SK-N-SH (cell line): ENCODE measurements around the gene MAP2K7. TPM values are rescaled to one million over a fixed set of nuclear protein-coding genes. Genes with fewer than 3 reads are reported as not detected.

ENCODE experiments used
- CTCF ChIA-PET: fragments of 300-600, 350-600 bp; formaldehyde crosslinking; extraction: SDS; loops from one replicate; lab custom pipeline; 2021; lab: Yijun Ruan, JAX
- POLR2A ChIA-PET: fragments of 350-600 bp; sonication (Branson Sonifier 250); formaldehyde crosslinking; extraction: SDS; loops from one replicate; lab custom pipeline; 2020; ENCODE audit warnings: antibody characterized with exemption, inconsistent platforms; lab: Yijun Ruan, JAX
- DNase-seq: peaks from one replicate; pipeline ENCODE4 v3.0.0; 2012
- H2AFZ ChIP-seq: fragments of 200-600 bp; sonication (generic); 2 replicates; pipeline ENCODE4 v1.8.1; 2016; ENCODE audit warnings: antibody characterized with exemption, mild to moderate bottlenecking, low read depth
- H3F3A ChIP-seq: fragments of 200-600 bp; sonication (generic); replicated peaks from 2 replicates; pipeline ENCODE3; 2016; ENCODE audit warnings: antibody characterized with exemption, mild to moderate bottlenecking; ENCODE audit not compliant: insufficient read depth
- H3K27ac ChIP-seq, 2 experiments: fragments of 200-500 bp in 1 of 2; fragments of 200-600 bp in 1 of 2; sonication (Bioruptor generic) in 1 of 2; sonication (generic), shearing (Covaris generic) in 1 of 2; 2 replicates each; pipeline versions ENCODE4 v1.5.1 to v1.6.1; 2014 to 2016; ENCODE audit warnings: low read depth in 2 of 2, inconsistent platforms in 1 of 2, low read length in 1 of 2, mild to moderate bottlenecking in 1 of 2, mixed read lengths in 1 of 2
- H3K27me3 ChIP-seq: fragments of 200-600 bp; sonication (generic), shearing (Covaris generic); 2 replicates; pipeline ENCODE4 v1.6.1; 2016; ENCODE audit warnings: mixed run types; ENCODE audit not compliant: insufficient read depth
- H3K36me3 ChIP-seq, 2 experiments: fragments of 200-500 bp in 1 of 2; fragments of 200-600 bp in 1 of 2; sonication (Bioruptor generic) in 1 of 2; sonication (generic) in 1 of 2; replicated peaks in 1 of 2; 2 replicates each; pipeline versions ENCODE3 to v1.5.1; 2014 to 2016; ENCODE audit warnings: low read length in 1 of 2, mild to moderate bottlenecking in 1 of 2; ENCODE audit not compliant: insufficient read depth in 2 of 2, control insufficient read depth in 1 of 2
- H3K4me1 ChIP-seq, 2 experiments: fragments of 200-500 bp in 1 of 2; fragments of 200-600 bp in 1 of 2; sonication (Bioruptor generic) in 1 of 2; sonication (generic), shearing (Covaris generic) in 1 of 2; 2 replicates each; pipeline versions ENCODE4 v1.5.1 to v1.6.1; 2014 to 2016; ENCODE audit warnings: low read depth in 1 of 2, low read length in 1 of 2, mixed run types in 1 of 2; ENCODE audit not compliant: insufficient read depth in 2 of 2, control insufficient read depth in 1 of 2
- H3K4me2 ChIP-seq: fragments of 200-600 bp; sonication (generic), shearing (Covaris generic); 2 replicates; pipeline ENCODE4 v1.6.1; 2017; ENCODE audit warnings: mixed run types
- H3K4me3 ChIP-seq, 2 experiments: fragments of 200-500 bp in 1 of 2; fragments of 200-600 bp in 1 of 2; sonication (Bioruptor generic) in 1 of 2; sonication (generic), shearing (Covaris generic) in 1 of 2; 2 replicates each; pipeline versions ENCODE4 v1.5.1 to v1.8.1; 2014 to 2016; ENCODE audit warnings: low read depth in 2 of 2, inconsistent platforms in 1 of 2, low read length in 1 of 2, mild to moderate bottlenecking in 1 of 2, mixed read lengths in 1 of 2, moderate library complexity in 1 of 2
- H3K79me2 ChIP-seq: fragments of 200-600 bp; sonication (generic); 2 replicates; pipeline ENCODE4 v1.8.1; 2017; ENCODE audit warnings: mild to moderate bottlenecking; ENCODE audit not compliant: insufficient read depth
- H3K9ac ChIP-seq: fragments of 200-600 bp; sonication (generic); 2 replicates; pipeline ENCODE4 v1.6.1; 2017; ENCODE audit warnings: mixed run types
- H3K9me2 ChIP-seq: fragments of 200-600 bp; sonication (generic); 2 replicates; pipeline ENCODE4 v1.6.1; 2017; ENCODE audit warnings: mixed run types
- H3K9me3 ChIP-seq: fragments of 200-600 bp; sonication (generic); 2 replicates; pipeline ENCODE4 v1.6.1; 2017; ENCODE audit warnings: mixed run types, mild to moderate bottlenecking, moderate library complexity
- H4K20me1 ChIP-seq: fragments of 200-600 bp; sonication (generic); 2 replicates; pipeline ENCODE4 v1.6.1; 2017; ENCODE audit warnings: mild to moderate bottlenecking, mixed run types; ENCODE audit not compliant: insufficient read depth
- CHD2 ChIP-seq: fragments of 150-350 bp; IDR thresholded peaks from 2 replicates; pipeline ENCODE4 v1.6.1; 2018; ENCODE audit warnings: low read length; ENCODE audit not compliant: partially characterized antibody
- ELF1 ChIP-seq: IDR thresholded peaks from 2 replicates; pipeline ENCODE4 v1.4.0; 2012
- FOXJ3 ChIP-seq: sonication (generic); formaldehyde crosslinking; IDR thresholded peaks from 2 replicates; pipeline ENCODE4 v1.5.1; 2020; ENCODE audit warnings: mild to moderate bottlenecking, missing genetic modification reagents
- IRF3 ChIP-seq: fragments of 150-350 bp; IDR thresholded peaks from 2 replicates; pipeline ENCODE4 v1.6.1; 2016; ENCODE audit warnings: mild to moderate bottlenecking, low read depth, low read length
- NFIC ChIP-seq: IDR thresholded peaks from 2 replicates; pipeline ENCODE4 v1.4.0; 2012; ENCODE audit warnings: borderline replicate concordance
- REST ChIP-seq: IDR thresholded peaks from 2 replicates; pipeline ENCODE4 v1.6.1; 2012; ENCODE audit warnings: mild to moderate bottlenecking, low read depth, low read length, moderate library complexity
- TAF1 ChIP-seq: IDR thresholded peaks from 2 replicates; pipeline ENCODE4 v1.6.1; 2012; ENCODE audit warnings: low read depth, mild to moderate bottlenecking, low read length, moderate library complexity, borderline replicate concordance
- USF1 ChIP-seq: IDR thresholded peaks from 2 replicates; pipeline ENCODE4 v1.4.0; 2012; ENCODE audit warnings: low read depth, borderline replicate concordance
- USF2 ChIP-seq: fragments of 150-350 bp; IDR thresholded peaks from 2 replicates; pipeline ENCODE4 v1.6.1; 2017; ENCODE audit warnings: antibody characterized with exemption, low read length, low read depth, borderline replicate concordance
- WGBS: methylation state at CpG from one replicate; pipeline ENCODE4 v1.1.6; 2017; ENCODE audit warnings: low lambda C conversion rate; 5-methylcytosine and 5-hydroxymethylcytosine counted together
- polyA plus RNA-seq, 3 experiments: library from polyadenylated mRNA; depleted of rRNA; stranded (reverse); fragments of >200 nt; gene quantifications; 2 replicates each; pipeline ENCODE4 v1.2.3, GENCODE V29; 2012

Gene MAP2K7
- polyA plus RNA-seq, 1 of the 3 experiments (the other 2 are of a cell fraction): 13.0 TPM

- Histone ChIP-seq H3K4me2 (no peak overlapping the region), H4K20me1 (peaks cover 36% of the 10 kb centered on the region), H3K9me2 (no peaks in the 10 kb centered on the region), H3K9ac (no peak overlapping the region), H3K79me2 (peaks cover 43% of the 10 kb centered on the region), H3K27me3 (no peaks in the 10 kb centered on the region), H3K36me3 (peaks cover 3 to 29% of the 10 kb centered on the region in 2 experiments), H3F3A (no peaks in the 10 kb centered on the region), H2AFZ (no peak overlapping the region), H3K4me3 (no peak overlapping the region), H3K27ac (no peak overlapping the region), H3K9me3 (no peaks in the 10 kb centered on the region), H3K4me1 (peaks cover 0 to 17% of the 10 kb centered on the region in 2 experiments; a peak in 2 of 4 replicates)
- ChIA-PET POLR2A (interaction anchor here (1.3 kb wide), 1 partner anchor 9 kb away, joined by 5 read pairs; no protein-coding TSS in a partner anchor), CTCF (interaction anchor here (0.8 to 1.7 kb wide), 2 partner anchors 10 to 16 kb away, joined by 4 read pairs; no protein-coding TSS in a partner anchor)
- TF ChIP-seq NFIC (no peak), REST (no peak), FOXJ3 (CRISPR knock-in tag) (no peak), USF2 (no peak), IRF3 (no peak), CHD2 (no peak), TAF1 (no peak), ELF1 (no peak), USF1 (no peak)
- WGBS: 94% methylated on average over 11 of the region's 11 CpGs
- DNase-seq: no peak
Observed at GRCh38 chr19:7907544-7907943, 3.9 kb downstream of the MAP2K7 start.
